ENCODE measurements around the gene ZNF682.

GRCh38 chr19:20080656-20081055 is 41.4 kb upstream of the ZNF682 start:
- no peak for TF ChIP-seq SIN3A (IDR thresholded peaks at IDR 0.05; ENCODE audit: borderline replicate concordance, insufficient read depth, low read length)
- no peak for TF ChIP-seq REST (IDR thresholded peaks at IDR 0.05; ENCODE audit: insufficient read depth in 1 of 2, low read depth in 2 of 2, low read length in 2 of 2)

Measured in PFSK-1 (cell line).